DOHH2 (cell line): Measurements from ENCODE around the gene R3HDM4.
"Not testable (repeated sequence)": the region's sequence is repeated elsewhere in the genome, so short reads cannot be mapped to it uniquely, and the experiment has no call there.

ENCODE experiments used
- H3F3A ChIP-seq: fragments of 200-600 bp; sonication (generic), shearing (Covaris generic); 2 replicates; pipeline ENCODE4 v1.6.0; 2016; ENCODE audit warnings: antibody characterized with exemption, mild to moderate bottlenecking; ENCODE audit not compliant: control insufficient read depth, insufficient read depth
- H3K27ac ChIP-seq: fragments of 200-600 bp; sonication (generic); 2 replicates; pipeline ENCODE4 v1.5.1; 2014; ENCODE audit warnings: low read depth, mild to moderate bottlenecking, low read length, moderate library complexity
- H3K27me3 ChIP-seq: fragments of 200-600 bp; sonication (generic); 2 replicates; pipeline ENCODE4 v1.6.1; 2014; ENCODE audit warnings: mild to moderate bottlenecking, low read length, mixed read lengths; ENCODE audit not compliant: control insufficient read depth
- H3K36me3 ChIP-seq: fragments of 200-600 bp; sonication (generic); 2 replicates; pipeline ENCODE4 v1.6.1; 2014; ENCODE audit warnings: mild to moderate bottlenecking, low read length, moderate library complexity, mixed read lengths; ENCODE audit not compliant: control insufficient read depth
- H3K4me1 ChIP-seq: fragments of 200-600 bp; sonication (generic); 2 replicates; pipeline ENCODE4 v1.6.1; 2014; ENCODE audit warnings: mild to moderate bottlenecking, low read length, mixed read lengths; ENCODE audit not compliant: control insufficient read depth
- H3K4me2 ChIP-seq: fragments of 200-600 bp; sonication (generic); 2 replicates; pipeline ENCODE4 v1.6.0; 2014; ENCODE audit warnings: mild to moderate bottlenecking, low read length, moderate library complexity
- H3K4me3 ChIP-seq: fragments of 200-600 bp; sonication (generic); 2 replicates; pipeline ENCODE4 v1.5.1; 2014; ENCODE audit warnings: mild to moderate bottlenecking, low read length, mixed read lengths
- H3K79me2 ChIP-seq: fragments of 200-600 bp; sonication (generic); 2 replicates; pipeline ENCODE4 v1.6.1; 2014; ENCODE audit warnings: mild to moderate bottlenecking, low read length, mixed read lengths; ENCODE audit not compliant: control insufficient read depth
- H3K9me2 ChIP-seq: fragments of 200-600 bp; sonication (generic); replicated peaks from 2 replicates; pipeline ENCODE4 v1.6.1; 2014; ENCODE audit warnings: mild to moderate bottlenecking, low read length, mixed read lengths; ENCODE audit not compliant: control insufficient read depth
- H3K9me3 ChIP-seq: fragments of 200-600 bp; sonication (generic); 2 replicates; pipeline ENCODE4 v1.6.1; 2014; ENCODE audit warnings: antibody characterized with exemption, low read length, mixed read lengths; ENCODE audit not compliant: control insufficient read depth, insufficient read depth
- H4K20me1 ChIP-seq: fragments of 200-600 bp; sonication (generic); 2 replicates; pipeline ENCODE4 v1.6.0; 2014; ENCODE audit warnings: low read depth, mild to moderate bottlenecking, antibody characterized with exemption, low read length, moderate library complexity; ENCODE audit not compliant: control insufficient read depth, insufficient read depth
- CTCF ChIP-seq: fragments of 200-600 bp; sonication (generic); IDR thresholded peaks from one replicate; pipeline ENCODE4 v1.5.1; 2014; ENCODE audit warnings: antibody characterized with exemption, mild to moderate bottlenecking, low read depth, low read length; ENCODE audit not compliant: poor library complexity, severe bottlenecking
- EZH2phosphoT487 ChIP-seq: fragments of 200-600 bp; sonication (generic); IDR thresholded peaks from 2 replicates; pipeline ENCODE4 v1.6.1; 2017; ENCODE audit warnings: borderline replicate concordance, mild to moderate bottlenecking, antibody characterized with exemption, low read length, moderate library complexity, mixed read lengths

The R3HDM4 gene

GRCh38 chr19:855142-855541 lies 57.9 kb downstream of the R3HDM4 start:
- Histone ChIP-seq H3K36me3 (no peaks in the 10 kb centered on the region), H3K27ac (no peak overlapping the region), H3K27me3 (peaks cover 9% of the 10 kb centered on the region), H3K79me2 (no peaks in the 10 kb centered on the region), H3K9me3 (no peaks in the 10 kb centered on the region), H3F3A (0 out of 2 replicates have a peak, but pooled peaks cover 2% of the 10 kb centered on the region), H3K4me2 (no peak overlapping the region), H3K4me1 (no peaks in the 10 kb centered on the region), H3K4me3 (no peak overlapping the region), H3K9me2 (no peaks in the 10 kb centered on the region), H4K20me1 (no peaks in the 10 kb centered on the region)
- TF ChIP-seq EZH2phosphoT487: no peak
- no peak for TF ChIP-seq CTCF

GRCh38 chr19:854549-854948 lies 58.5 kb downstream of the R3HDM4 start:
- H3K4me2 ChIP-seq: no peak overlapping the region
- H3K9me2 ChIP-seq: no peaks in the 10 kb centered on the region
- 0 out of 2 replicates have a peak, but pooled peaks cover 2% of the 10 kb centered on the region for H3F3A ChIP-seq
- no peaks in the 10 kb centered on the region for H3K79me2 ChIP-seq
- H3K36me3 ChIP-seq: no peaks in the 10 kb centered on the region
- no peaks in the 10 kb centered on the region for H4K20me1 ChIP-seq
- H3K9me3 ChIP-seq: no peaks in the 10 kb centered on the region
- H3K27me3 ChIP-seq: peaks cover 3% of the 10 kb centered on the region
- no peak overlapping the region for H3K4me3 ChIP-seq
- H3K27ac ChIP-seq: no peak overlapping the region
- TF ChIP-seq CTCF (no peak), EZH2phosphoT487 (no peak)
- H3K4me1 ChIP-seq: no peaks in the 10 kb centered on the region

DNA sequence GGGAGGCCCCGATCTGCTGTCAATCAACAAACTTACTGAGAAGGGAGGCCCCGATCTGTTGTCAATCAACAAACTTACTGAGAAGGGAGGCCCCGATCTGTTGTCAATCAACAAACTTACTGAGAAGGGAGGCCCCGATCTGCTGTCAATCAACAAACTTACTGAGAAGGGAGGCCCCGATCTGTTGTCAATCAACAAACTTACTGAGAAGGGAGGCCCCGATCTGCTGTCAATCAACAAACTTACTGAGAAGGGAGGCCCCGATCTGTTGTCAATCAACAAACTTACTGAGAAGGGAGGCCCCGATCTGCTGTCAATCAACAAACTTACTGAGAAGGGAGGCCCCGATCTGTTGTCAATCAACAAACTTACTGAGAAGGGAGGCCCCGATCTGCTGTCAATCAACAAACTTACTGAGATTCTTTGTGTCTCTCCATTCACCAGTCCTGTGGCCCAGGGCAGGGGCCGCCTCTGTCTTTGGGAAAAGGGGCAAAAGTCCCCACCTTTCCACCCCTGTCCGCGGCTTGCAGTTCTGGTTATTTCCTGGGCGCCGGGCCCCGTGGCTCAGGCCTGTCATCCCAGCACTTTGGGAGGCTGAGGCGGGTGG lies 59.3 kb downstream of the R3HDM4 start:
- H3K4me3 ChIP-seq, H3K36me3 ChIP-seq, H4K20me1 ChIP-seq, H3K9me3 ChIP-seq, H3K4me2 ChIP-seq, H3F3A ChIP-seq, H3K27ac ChIP-seq, H3K27me3 ChIP-seq, H3K9me2 ChIP-seq, H3K79me2 ChIP-seq, H3K4me1 ChIP-seq: not testable (repeated sequence)

- Histone ChIP-seq H3K27ac (no peak overlapping the region), H3K4me2 (no peak overlapping the region), H3K9me2 (no peaks in the 10 kb centered on the region), H4K20me1 (no peaks in the 10 kb centered on the region), H3K79me2 (no peaks in the 10 kb centered on the region), H3K4me3 (no peak overlapping the region), H3K4me1 (no peaks in the 10 kb centered on the region), H3K9me3 (no peaks in the 10 kb centered on the region), H3K36me3 (no peaks in the 10 kb centered on the region), H3F3A (no peaks in the 10 kb centered on the region), H3K27me3 (peaks cover 3% of the 10 kb centered on the region; the same call in 1 of the 2 replicates)
- no peak for TF ChIP-seq EZH2phosphoT487
- no peak for TF ChIP-seq CTCF
These were observed 59.9 kb downstream of the R3HDM4 start for GRCh38 chr19:853014-853585.
